ENCODE data around the gene USP5.
A peak's percentile ranks its signal among the peaks of the same experiment; 100 is the strongest.
"Not testable (repeated sequence)": the region's sequence is repeated elsewhere in the genome, so short reads cannot be mapped to it uniquely, and the experiment has no call there.

USP5 gene

DNA sequence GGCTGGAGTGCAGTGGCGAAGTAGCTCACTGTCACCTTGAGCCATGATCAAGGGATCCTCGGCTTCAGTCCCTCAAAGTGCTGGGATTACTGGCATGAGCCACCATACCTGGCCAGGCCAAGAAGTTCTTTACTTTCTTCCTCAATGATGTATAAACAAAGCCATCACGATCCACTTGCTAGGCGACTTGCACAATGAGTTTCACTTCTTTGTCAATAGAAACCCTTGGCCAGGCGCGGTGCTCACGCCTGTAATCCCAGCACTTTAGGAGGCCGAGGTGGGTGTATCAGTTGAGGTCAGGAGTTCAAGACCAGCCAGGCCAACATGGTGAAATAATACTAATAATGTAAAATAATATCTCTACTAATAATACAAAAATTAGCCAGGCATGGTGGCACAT is 35.5 kb downstream of the USP5 start:
- no peak for DNase-seq (ENCODE audit: low read depth, low spot score)
- H3K4me3 ChIP-seq (ENCODE audit: low read depth, low read length) = no peak overlapping the region
- in situ Hi-C loops (cut with HindIII; ENCODE audit: low sequenced_read_pairs) = no loop called here
- TF ChIP-seq, protein P1, sequence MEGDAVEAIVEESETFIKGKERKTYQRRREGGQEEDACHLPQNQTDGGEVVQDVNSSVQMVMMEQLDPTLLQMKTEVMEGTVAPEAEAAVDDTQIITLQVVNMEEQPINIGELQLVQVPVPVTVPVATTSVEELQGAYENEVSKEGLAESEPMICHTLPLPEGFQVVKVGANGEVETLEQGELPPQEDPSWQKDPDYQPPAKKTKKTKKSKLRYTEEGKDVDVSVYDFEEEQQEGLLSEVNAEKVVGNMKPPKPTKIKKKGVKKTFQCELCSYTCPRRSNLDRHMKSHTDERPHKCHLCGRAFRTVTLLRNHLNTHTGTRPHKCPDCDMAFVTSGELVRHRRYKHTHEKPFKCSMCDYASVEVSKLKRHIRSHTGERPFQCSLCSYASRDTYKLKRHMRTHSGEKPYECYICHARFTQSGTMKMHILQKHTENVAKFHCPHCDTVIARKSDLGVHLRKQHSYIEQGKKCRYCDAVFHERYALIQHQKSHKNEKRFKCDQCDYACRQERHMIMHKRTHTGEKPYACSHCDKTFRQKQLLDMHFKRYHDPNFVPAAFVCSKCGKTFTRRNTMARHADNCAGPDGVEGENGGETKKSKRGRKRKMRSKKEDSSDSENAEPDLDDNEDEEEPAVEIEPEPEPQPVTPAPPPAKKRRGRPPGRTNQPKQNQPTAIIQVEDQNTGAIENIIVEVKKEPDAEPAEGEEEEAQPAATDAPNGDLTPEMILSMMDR (IDR thresholded peaks at IDR 0.05; ENCODE audit: low read depth, low read length) = no peak

DNA sequence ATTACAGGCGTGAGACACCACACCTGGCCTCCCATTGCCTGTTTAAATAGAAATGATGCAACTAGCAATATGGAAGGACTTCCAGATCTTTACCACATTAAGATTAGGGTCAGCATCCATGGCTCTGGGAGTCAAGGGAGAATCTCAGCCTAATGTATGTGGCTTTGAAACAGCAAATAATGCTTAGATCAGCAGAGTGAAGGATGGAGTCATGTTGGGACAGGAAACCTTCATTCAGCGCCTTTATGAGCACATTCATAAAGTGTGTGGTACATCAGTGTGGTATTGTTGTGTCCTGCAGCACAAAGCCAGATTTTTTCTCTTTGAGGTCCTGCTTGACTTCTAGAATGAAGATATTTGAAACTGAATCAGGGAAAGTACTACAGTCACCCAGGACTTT is 36.4 kb downstream of the USP5 start:
- no peak for DNase-seq (ENCODE audit: low read depth, low spot score)
- H3K4me3 ChIP-seq (ENCODE audit: low read depth, low read length) = no peak overlapping the region
- TF ChIP-seq, protein P1 (IDR thresholded peaks at IDR 0.05; ENCODE audit: low read depth, low read length) = no peak
- in situ Hi-C loops (cut with HindIII; ENCODE audit: low sequenced_read_pairs) = no loop called here

DNA sequence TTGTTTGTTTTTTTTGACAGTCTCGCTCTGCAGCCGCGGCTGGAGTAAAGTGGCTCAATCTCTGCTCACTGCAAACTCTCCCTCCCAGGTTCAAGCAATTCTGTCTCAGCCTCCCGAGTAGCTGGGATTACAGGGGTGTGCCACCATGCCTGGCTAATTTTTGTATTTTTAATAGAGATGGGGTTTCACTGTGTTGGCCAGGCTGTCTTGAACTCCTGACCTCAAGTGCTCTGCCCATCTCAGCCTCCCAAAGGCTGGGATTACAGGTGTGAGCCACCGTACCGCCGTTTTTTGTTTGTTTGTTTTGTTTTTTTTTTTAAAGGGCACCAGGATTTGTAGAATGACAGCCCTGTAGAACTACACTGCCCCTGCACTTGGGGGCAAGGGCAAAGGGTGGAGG is 36.8 kb downstream of the USP5 start:
- in situ Hi-C loops (cut with HindIII; ENCODE audit: low sequenced_read_pairs); DNase-seq (ENCODE audit: low read depth, low spot score); H3K4me3 ChIP-seq (ENCODE audit: low read depth, low read length): not testable (repeated sequence)

DNA sequence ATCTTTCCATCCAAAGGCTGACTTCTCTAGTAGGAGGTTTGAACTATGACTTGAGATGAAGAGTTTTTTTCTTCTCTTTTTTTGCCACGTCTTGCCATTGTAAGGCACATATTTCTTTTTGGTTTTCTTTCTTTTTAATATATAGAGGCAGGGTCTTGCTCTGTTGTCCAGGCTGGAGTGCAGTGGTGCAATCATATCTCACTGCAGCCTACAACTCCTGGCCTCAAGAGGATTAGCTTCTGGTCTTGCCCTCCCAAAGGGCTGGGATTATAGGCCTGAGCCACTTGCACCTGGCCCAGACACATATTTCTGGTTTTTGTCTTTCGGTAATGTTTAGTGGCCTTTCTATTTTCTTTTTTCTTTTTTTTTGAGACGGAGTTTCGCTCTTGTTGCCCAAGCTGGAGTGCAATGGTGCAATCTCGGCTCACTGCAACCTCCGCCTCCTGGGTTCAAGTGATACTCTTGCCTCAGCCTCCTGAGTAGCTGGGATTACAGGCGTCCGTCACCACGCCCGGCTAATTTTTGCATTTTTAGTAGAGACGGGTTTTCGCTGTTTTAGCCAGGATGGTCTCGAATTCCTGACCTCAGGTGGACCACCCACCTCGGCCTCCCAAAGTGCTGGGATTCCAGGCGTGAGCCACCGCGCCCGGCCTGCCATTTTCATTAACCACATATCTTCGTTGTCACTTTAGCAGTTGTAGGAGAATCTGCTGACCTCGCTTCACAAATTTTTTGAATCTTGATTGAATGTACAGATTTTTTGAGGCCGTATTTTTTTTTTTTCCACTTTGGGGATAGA is 38.0 kb downstream of the USP5 start:
- H3K4me3 ChIP-seq (ENCODE audit: low read depth, low read length); in situ Hi-C loops (cut with HindIII; ENCODE audit: low sequenced_read_pairs); DNase-seq (ENCODE audit: low read depth, low spot score): not testable (repeated sequence)

DNA sequence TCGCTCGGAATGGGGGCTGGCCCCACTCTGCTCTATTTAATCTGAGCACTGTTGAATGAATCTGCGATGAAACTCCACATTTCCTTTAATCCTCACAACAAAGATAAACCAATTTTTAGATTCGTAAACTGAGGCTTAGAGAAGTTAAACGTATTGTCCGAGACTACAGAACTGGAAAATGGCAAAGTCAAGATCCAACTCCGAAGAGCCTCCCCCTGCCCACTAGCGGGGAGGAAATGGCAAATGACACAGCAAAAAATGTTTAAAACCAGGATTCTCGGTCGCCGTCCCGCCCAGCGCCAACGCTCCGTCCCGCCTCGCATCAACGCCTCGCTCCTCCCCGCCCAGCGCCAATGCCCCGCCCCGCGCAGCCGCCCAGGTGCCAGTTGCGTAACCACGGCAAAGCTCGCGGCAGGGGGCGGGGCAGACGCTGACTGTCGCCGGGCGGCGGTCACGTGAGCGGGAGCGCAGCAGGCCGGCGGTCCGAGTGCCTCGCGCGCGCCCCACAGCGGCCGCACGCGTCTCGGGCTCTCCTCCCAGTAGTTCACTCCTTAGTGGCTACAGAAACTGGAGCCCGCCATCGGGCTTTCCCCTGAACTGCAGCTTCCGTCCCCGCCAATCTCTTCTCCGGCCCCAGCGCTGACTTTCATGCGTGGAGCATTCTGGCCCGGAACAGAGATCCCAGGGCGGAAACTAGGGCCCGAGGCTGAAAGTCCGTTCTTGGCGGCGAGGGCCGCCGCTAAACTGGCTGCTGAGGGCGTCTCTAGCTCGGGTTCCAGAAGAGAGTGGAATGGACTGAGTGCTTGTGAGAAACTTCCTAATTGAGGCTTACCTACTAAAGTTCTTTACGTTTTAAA is 39.1 kb downstream of the USP5 start:
- peak; percentile 96 for DNase-seq (ENCODE audit: low read depth, low spot score)
- H3K4me3 ChIP-seq (ENCODE audit: low read depth, low read length) = peak overlapping the region; percentile 49
- in situ Hi-C loops (cut with HindIII; ENCODE audit: low sequenced_read_pairs) = no loop called here
- TF ChIP-seq, protein P1 (IDR thresholded peaks at IDR 0.05; ENCODE audit: low read depth, low read length) = peak; percentile 77

DNA sequence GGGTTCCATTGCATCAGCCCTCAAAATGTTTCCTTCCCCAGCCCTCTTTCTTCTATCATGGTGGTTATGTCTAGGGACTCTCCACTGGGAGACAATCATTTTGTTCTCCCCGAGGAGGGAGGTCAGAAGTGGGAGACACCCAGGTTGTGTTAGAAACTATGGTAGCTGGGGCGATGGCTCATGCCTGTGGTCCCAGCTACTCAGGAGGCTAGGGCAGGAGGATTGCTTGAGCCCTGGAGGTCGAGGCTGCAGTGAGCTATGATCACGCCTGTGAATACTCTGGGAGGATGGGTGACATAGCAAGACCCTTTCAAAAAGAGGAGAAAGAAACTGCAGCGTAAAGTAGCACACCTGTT is 39.7 kb downstream of the USP5 start:
- no peak for DNase-seq (ENCODE audit: low read depth, low spot score)
- H3K4me3 ChIP-seq (ENCODE audit: low read depth, low read length) = peak overlapping the region; percentile 49
- TF ChIP-seq, protein P1 (IDR thresholded peaks at IDR 0.05; ENCODE audit: low read depth, low read length) = no peak
- in situ Hi-C loops (cut with HindIII; ENCODE audit: low sequenced_read_pairs) = no loop called here

DNA sequence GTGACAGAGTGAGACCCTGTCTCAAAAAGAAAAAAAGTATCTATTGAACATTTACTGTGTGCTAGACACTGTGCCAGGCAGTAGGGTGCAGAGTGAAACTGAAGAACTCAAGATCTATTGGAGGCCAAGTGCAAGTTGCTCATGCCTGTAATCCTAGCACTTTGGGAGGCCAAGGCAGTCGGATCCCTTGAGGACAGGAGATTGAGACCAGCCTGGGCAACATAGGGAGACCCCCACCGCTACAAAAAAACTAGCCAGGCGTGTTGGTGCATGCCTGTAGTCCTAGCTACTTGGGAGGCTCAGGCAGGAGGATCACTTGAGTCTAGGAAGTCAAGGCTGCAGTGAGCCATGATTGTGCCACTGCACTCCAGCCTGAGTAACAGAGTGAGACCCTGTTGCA is 40.7 kb downstream of the USP5 start:
- H3K4me3 ChIP-seq (ENCODE audit: low read depth, low read length); in situ Hi-C loops (cut with HindIII; ENCODE audit: low sequenced_read_pairs); DNase-seq (ENCODE audit: low read depth, low spot score): not testable (repeated sequence)

DNA sequence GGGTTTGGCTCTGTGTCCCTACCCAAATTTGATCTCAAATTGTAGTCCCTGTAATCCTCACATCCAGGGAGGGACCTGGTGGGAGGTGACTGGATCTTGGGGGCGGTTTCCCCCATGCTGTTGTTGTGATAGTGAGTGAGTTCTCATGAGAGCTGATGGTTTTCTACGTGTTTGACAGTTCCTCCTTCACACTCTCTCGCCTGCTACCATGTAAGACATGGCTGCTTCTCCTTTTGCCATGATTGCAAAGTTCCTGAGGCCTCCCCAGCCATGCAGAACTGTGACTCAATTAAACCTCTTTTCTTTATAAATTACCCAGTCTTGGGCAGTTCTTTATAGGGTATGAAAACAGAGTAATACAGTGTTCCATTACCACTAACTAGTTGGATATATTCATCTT is 42.4 kb downstream of the USP5 start:
- no peak for DNase-seq (ENCODE audit: low read depth, low spot score)
- in situ Hi-C loops (cut with HindIII; ENCODE audit: low sequenced_read_pairs) = no loop called here
- no peak overlapping the region for H3K4me3 ChIP-seq (ENCODE audit: low read depth, low read length)
- TF ChIP-seq, protein P1 (IDR thresholded peaks at IDR 0.05; ENCODE audit: low read depth, low read length) = no peak

Data from astrocyte of the spinal cord (primary cell).